AG04450 (cell line): ENCODE data around the gene SSBP1. TPM values are rescaled to one million over a fixed set of nuclear protein-coding genes. Genes with fewer than 3 reads are reported as not detected.

Experiments used
- CTCF ChIA-PET: fragments of 300-600, 350-600 bp; formaldehyde crosslinking; extraction: SDS; loops from one replicate; lab custom pipeline; 2022; ENCODE audit warnings: antibody characterized with exemption, inconsistent platforms; lab: Charles Lee
- POLR2A ChIA-PET: fragments of 350-600 bp; formaldehyde crosslinking; extraction: SDS; loops from one replicate; lab custom pipeline; 2021; ENCODE audit warnings: antibody characterized with exemption, inconsistent platforms; lab: Yijun Ruan, JAX
- DNase-seq: peaks from one replicate; pipeline ENCODE4 v3.0.0-alpha.2; 2011; ENCODE audit warnings: low read depth, low spot score
- H3K27ac ChIP-seq: one replicate; pipeline ENCODE4 v1.5.1; 2012; ENCODE audit warnings: low read depth, low read length, control low read depth
- H3K27me3 ChIP-seq: one replicate; pipeline ENCODE4 v1.6.0; 2012; ENCODE audit warnings: low read length; ENCODE audit not compliant: control insufficient read depth, insufficient read depth
- H3K4me3 ChIP-seq: 2 replicates; pipeline ENCODE4 v1.5.1; 2011; ENCODE audit warnings: mild to moderate bottlenecking, low read depth, low read length, control low read depth
- H3K9me3 ChIP-seq: 2 replicates; pipeline ENCODE4 v1.5.1; 2012; ENCODE audit warnings: low read length; ENCODE audit not compliant: control insufficient read depth, insufficient read depth
- CTCF ChIP-seq: IDR thresholded peaks from 2 replicates; pipeline ENCODE4 v1.5.1; 2011; ENCODE audit warnings: low read depth, low read length, control low read depth, inconsistent platforms
- polyA plus RNA-seq: library from polyadenylated mRNA; depleted of rRNA; stranded (reverse); fragments of >200 nt; gene quantifications from 2 replicates; pipeline ENCODE4 v1.2.3, GENCODE V29; 2011

SSBP1 gene
- polyA plus RNA-seq, 1 experiment = 212 TPM

GRCh38 chr7:141729020-141729419, 9.1 kb upstream of the SSBP1 start:
- CTCF ChIA-PET = interaction anchor here (1.1 to 1.8 kb wide), 2 partner anchors 9 to 74 kb away, joined by 4 to 8 read pairs; partner anchors contain the start of gene SSBP1
- Histone ChIP-seq H3K27ac (no peak overlapping the region), H3K4me3 (no peak overlapping the region), H3K9me3 (no peaks in the 10 kb centered on the region), H3K27me3 (no peaks in the 10 kb centered on the region)
- no peak for TF ChIP-seq CTCF
- no peak for DNase-seq
- POLR2A ChIA-PET = no interaction called here

DNA sequence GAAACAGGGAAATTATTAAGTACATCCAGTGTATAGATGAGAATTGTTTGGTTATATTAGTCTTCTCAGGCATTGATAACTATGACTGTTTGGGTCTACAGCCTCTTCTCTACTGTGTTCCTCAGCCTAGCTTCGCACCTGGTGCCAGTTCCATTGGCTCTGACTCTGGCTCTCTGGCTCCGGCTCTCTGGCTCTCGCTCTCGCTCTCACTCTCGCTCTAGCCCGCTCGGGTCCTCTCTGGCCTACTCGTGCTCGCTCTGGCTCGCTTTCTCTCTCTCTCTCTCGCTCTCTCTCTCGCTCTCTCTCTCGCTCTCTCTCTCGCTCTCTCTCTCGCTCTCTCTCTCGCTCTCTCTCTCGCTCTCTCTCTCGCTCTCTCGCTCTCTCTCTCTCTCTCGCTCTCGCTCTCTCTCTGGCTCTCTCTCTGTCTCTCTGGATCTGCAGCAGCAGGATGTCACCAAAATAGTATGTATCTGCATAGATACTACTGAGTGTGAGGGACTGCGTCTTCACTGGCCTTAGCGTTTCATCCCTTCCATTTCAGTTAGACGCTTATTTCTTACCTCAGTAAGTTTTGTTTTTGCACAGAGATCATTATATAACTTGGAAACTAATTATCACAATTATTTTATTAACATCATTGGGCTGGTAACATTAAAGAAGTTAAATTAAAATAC, 6.5 kb upstream of the SSBP1 start:
- DNase-seq = no peak
- TF ChIP-seq CTCF = no peak
- Histone ChIP-seq H3K27me3 (no peaks in the 10 kb centered on the region), H3K9me3 (no peaks in the 10 kb centered on the region), H3K4me3 (no peak overlapping the region), H3K27ac (no peak overlapping the region)
- CTCF ChIA-PET = interaction anchor here (1.6 kb wide), 1 partner anchor 54 kb away, joined by 4 read pairs; no protein-coding TSS in a partner anchor
- POLR2A ChIA-PET = no interaction called here

DNA sequence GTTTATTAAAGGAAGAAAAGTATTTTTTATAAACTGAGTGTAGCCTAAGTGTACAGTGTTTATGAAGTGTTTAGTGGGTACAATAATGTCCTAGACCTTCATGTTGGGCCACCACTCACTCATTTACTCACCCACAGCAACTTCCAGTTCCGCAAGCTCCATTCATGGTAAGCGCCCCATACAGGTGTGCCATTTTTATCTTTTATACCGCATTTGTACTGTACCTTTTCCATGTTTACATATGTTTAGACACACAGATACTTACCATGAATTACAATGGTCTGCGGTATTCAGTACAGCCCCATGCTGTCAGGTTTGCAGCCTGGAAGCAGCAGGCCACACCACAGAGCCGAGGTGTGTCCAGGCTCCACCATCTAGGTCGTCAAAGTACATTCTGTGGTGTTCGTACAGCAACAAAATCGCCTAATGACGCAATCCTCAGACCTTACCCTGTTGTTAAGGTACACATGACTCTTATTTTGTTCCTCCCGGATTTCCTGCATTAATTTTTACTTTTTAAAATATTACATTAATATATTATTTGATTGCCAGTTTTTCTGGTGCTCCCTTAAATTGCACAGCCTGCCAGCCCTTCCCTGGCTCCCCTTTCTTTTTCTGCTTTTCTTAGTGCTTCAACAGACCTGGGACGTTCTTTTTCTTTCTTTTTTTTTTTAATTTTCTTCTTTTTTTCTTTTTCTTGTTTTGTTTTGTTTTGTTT, 881 bp upstream of the SSBP1 start:
- DNase-seq = no peak
- Histone ChIP-seq H3K27ac (peak overlapping the region; percentile 81), H3K27me3 (no peaks in the 10 kb centered on the region), H3K4me3 (peak overlapping the region; percentile 70), H3K9me3 (no peaks in the 10 kb centered on the region)
- TF ChIP-seq CTCF = no peak
- CTCF ChIA-PET = interaction anchor here (0.6 to 3.7 kb wide), 30 partner anchors 8 to 921 kb away, joined by 3 to 32 read pairs (median 5); partner anchors contain the start of gene DENND11
- POLR2A ChIA-PET = interaction anchor here (1.0 kb wide), 2 partner anchors 52 to 186 kb away, joined by 3 to 6 read pairs; partner anchors contain the start of gene AGK

GRCh38 chr7:141738592-141739013, 445 bp downstream of the SSBP1 start:
- POLR2A ChIA-PET = interaction anchor here (1.0 kb wide), 2 partner anchors 40 to 42 kb away, joined by 3 to 4 read pairs; no protein-coding TSS in a partner anchor
- H3K9me3 ChIP-seq = no peaks in the 10 kb centered on the region
- peak overlapping the region; percentile 99 for H3K4me3 ChIP-seq
- CTCF ChIA-PET = interaction anchor here (0.6 to 3.7 kb wide), 31 partner anchors 8 to 1496 kb away, joined by 3 to 20 read pairs (median 5); partner anchors contain the start of genes DENND11 and WEE2
- no peak for DNase-seq
- peak overlapping the region; percentile 75 for H3K27ac ChIP-seq
- peak; percentile 39; the same call in 1 of the 2 replicates for TF ChIP-seq CTCF
- H3K27me3 ChIP-seq = no peaks in the 10 kb centered on the region
